Thyroid gland (tissue), 4 donors: ENCODE measurements around the gene STUB1. TPM values are rescaled to one million over a fixed set of nuclear protein-coding genes. Genes with fewer than 3 reads are reported as not detected.

ENCODE experiments used
- DNase-seq, 2 donors: peaks; one replicate each; pipeline ENCODE4 v3.0.0-alpha.2; 2019
- H3K27ac ChIP-seq, 3 donors: fragments of 200-600 bp; sonication (generic); 1 replicate in 2 of 3; 2 replicates in 1 of 3; pipeline ENCODE4 v1.5.1; 2016 to 2019; ENCODE audit warnings: mild to moderate bottlenecking in 1 of 3, moderate library complexity in 1 of 3
- H3K27me3 ChIP-seq: fragments of 200-600 bp; sonication (generic); one replicate; pipeline ENCODE4 v1.5.1; 2019
- H3K36me3 ChIP-seq, 2 donors: fragments of 200-600 bp; sonication (generic); one replicate each; pipeline ENCODE4 v1.5.1; 2016 to 2019
- H3K4me1 ChIP-seq, 2 donors: fragments of 200-600 bp; sonication (generic); one replicate each; pipeline ENCODE4 v1.5.1; 2017 to 2019
- H3K4me3 ChIP-seq, 3 donors: fragments of 200-600 bp; sonication (generic); replicated peaks in 1 of 3; 1 replicate in 2 of 3; 2 replicates in 1 of 3; pipeline ENCODE4 v1.5.1; 2016; ENCODE audit warnings: mild to moderate bottlenecking in 1 of 3
- H3K9me3 ChIP-seq: fragments of 200-600 bp; sonication (generic); one replicate; pipeline ENCODE4 v1.5.1; 2017
- POLR2A ChIP-seq, 2 donors: fragments of 450-650 bp; IDR thresholded peaks; one replicate each; pipeline ENCODE4 v1.6.1; 2017; ENCODE audit warnings: antibody characterized with exemption in 2 of 2, mild to moderate bottlenecking in 2 of 2, moderate library complexity in 1 of 2
- WGBS, 2 donors: methylation state at CpG; one replicate each; pipeline ENCODE4 v1.1.5; 2017; 5-methylcytosine and 5-hydroxymethylcytosine counted together
- intact Hi-C: fragments of 100-400 bp; cut with DNase I; formaldehyde crosslinking; loops from one replicate; pipeline ENCODE4 v1.15.1; 2023
- total RNA-seq, 4 donors: library from RNA; depleted of rRNA; stranded (reverse); fragments of >200 nt; gene quantifications; one replicate each; pipeline ENCODE4 v1.2.3, GENCODE V29; 2016
- TF ChIP-seq, protein P1 (sequence below), 6 experiments: fragments of 200-600 bp in 3 of 6; fragments of 450-650 bp in 3 of 6; sonication (generic) in 3 of 6; IDR thresholded peaks; one replicate each; pipeline ENCODE4 v1.5.1; 2016 to 2019; ENCODE audit warnings: antibody characterized with exemption in 6 of 6, mild to moderate bottlenecking in 2 of 6, inconsistent platforms in 1 of 6, moderate library complexity in 1 of 6

STUB1 gene
- total RNA-seq, 4 donors from 2014 or later: 134 to 206 (median 162) TPM

DNA sequence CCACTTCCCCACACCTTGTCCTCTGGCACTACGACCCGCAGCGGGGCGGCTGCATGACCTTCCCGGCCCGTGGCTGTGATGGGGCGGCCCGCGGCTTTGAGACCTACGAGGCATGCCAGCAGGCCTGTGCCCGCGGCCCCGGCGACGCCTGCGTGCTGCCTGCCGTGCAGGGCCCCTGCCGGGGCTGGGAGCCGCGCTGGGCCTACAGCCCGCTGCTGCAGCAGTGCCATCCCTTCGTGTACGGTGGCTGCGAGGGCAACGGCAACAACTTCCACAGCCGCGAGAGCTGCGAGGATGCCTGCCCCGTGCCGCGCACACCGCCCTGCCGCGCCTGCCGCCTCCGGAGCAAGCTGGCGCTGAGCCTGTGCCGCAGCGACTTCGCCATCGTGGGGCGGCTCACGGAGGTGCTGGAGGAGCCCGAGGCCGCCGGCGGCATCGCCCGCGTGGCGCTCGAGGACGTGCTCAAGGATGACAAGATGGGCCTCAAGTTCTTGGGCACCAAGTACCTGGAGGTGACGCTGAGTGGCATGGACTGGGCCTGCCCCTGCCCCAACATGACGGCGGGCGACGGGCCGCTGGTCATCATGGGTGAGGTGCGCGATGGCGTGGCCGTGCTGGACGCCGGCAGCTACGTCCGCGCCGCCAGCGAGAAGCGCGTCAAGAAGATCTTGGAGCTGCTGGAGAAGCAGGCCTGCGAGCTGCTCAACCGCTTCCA, 46.7 kb upstream of the STUB1 start:
- WGBS, 2 donors: 98% methylated on average over 44 to 62 of the region's 74 CpGs
- intact Hi-C loops: loop anchor here (5.0 kb wide), 1 partner anchor 41 kb away; the partner anchor contains the start of gene RAB40C
- peaks cover 19 to 33% of the 10 kb centered on the region in 2 donors for H3K4me1 ChIP-seq
- no peak for DNase-seq
- no peaks in the 10 kb centered on the region for H3K27me3 ChIP-seq
- H3K9me3 ChIP-seq: no peaks in the 10 kb centered on the region
- no peak for TF ChIP-seq POLR2A (IDR thresholded peaks at IDR 0.05)
- TF ChIP-seq, protein P1, sequence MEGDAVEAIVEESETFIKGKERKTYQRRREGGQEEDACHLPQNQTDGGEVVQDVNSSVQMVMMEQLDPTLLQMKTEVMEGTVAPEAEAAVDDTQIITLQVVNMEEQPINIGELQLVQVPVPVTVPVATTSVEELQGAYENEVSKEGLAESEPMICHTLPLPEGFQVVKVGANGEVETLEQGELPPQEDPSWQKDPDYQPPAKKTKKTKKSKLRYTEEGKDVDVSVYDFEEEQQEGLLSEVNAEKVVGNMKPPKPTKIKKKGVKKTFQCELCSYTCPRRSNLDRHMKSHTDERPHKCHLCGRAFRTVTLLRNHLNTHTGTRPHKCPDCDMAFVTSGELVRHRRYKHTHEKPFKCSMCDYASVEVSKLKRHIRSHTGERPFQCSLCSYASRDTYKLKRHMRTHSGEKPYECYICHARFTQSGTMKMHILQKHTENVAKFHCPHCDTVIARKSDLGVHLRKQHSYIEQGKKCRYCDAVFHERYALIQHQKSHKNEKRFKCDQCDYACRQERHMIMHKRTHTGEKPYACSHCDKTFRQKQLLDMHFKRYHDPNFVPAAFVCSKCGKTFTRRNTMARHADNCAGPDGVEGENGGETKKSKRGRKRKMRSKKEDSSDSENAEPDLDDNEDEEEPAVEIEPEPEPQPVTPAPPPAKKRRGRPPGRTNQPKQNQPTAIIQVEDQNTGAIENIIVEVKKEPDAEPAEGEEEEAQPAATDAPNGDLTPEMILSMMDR (IDR thresholded peaks at IDR 0.05): no peak
- H3K4me3 ChIP-seq: no peak overlapping the region
- peaks cover 0 to 8% of the 10 kb centered on the region in 2 donors for H3K36me3 ChIP-seq
- H3K27ac ChIP-seq: no peak overlapping the region

DNA sequence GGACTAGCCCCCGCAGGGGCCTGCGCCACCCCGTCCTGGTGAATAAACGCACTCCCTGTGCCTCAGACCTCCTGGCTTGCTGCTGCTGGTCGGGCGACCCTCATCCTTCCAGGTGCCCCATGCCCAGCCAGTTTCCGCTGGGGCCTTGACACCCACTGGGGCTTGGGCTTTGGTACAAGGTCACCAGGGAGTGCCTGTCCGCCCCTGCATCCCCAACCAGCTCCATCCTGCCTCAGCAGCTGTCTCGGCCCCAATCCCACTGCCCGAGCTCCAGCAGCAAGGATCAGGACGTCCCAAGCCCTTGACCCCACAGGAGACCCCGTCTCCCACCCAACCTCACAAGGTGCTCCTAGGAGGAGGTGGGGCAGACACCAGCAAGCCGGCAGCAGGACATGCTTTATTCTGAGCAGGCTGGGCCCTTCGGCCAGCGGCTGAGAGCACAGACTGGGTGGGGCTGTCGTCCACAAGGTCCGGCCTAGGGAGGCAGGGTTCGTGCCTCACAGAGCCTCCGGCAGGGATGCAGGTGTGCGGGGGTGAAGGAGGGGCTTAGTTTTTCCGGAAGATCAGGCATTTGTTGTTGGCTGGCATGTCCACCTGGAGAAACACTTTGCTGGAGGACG, 46.0 kb upstream of the STUB1 start:
- peaks cover 0 to 8% of the 10 kb centered on the region in 2 donors for H3K36me3 ChIP-seq
- H3K27me3 ChIP-seq: no peaks in the 10 kb centered on the region
- no peaks in the 10 kb centered on the region for H3K9me3 ChIP-seq
- H3K4me1 ChIP-seq: peaks cover 19 to 33% of the 10 kb centered on the region in 2 donors
- TF ChIP-seq, protein P1 (IDR thresholded peaks at IDR 0.05): no peak
- no peak for TF ChIP-seq POLR2A (IDR thresholded peaks at IDR 0.05)
- WGBS, 2 donors: 90 to 93% methylated on average over 5 to 21 of the region's 22 CpGs
- intact Hi-C loops: loop anchor here (5.0 kb wide), 1 partner anchor 42 kb away; the partner anchor contains the start of gene RAB40C
- DNase-seq: no peak
- no peak overlapping the region for H3K4me3 ChIP-seq
- no peak overlapping the region for H3K27ac ChIP-seq

DNA sequence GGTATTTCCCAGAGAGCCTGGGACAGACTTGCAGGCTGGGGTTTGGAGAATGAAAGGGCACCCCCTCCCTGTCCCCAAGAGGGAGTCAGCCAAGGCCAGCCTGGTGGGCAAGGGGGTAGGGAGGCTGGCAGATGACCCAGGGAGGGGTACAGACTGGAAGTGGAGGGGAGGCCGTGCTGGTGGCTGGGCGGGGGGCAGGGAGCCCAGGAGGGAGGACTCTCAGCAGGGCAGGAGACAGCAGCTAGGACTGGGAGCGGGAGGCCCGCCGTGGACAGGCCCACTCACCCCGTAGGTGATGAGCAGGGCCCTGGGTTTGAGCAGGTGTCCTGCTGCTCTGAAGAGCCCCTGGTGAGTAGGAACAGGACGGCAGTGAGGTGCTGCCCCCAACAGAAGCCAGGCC, 45.2 kb upstream of the STUB1 start:
- H3K27ac ChIP-seq: no peak overlapping the region
- peaks cover 19 to 33% of the 10 kb centered on the region in 2 donors for H3K4me1 ChIP-seq
- no peaks in the 10 kb centered on the region for H3K9me3 ChIP-seq
- 88 to 95% methylated on average over 4 to 6 of the region's 7 CpGs for WGBS, 2 donors
- TF ChIP-seq POLR2A (IDR thresholded peaks at IDR 0.05): no peak
- TF ChIP-seq, protein P1 (IDR thresholded peaks at IDR 0.05): no peak
- intact Hi-C loops: loop anchor here (5.0 kb wide), 1 partner anchor 43 kb away; the partner anchor contains the start of gene RAB40C
- no peak for DNase-seq
- no peaks in the 10 kb centered on the region for H3K27me3 ChIP-seq
- H3K36me3 ChIP-seq: peaks cover 0 to 8% of the 10 kb centered on the region in 2 donors
- H3K4me3 ChIP-seq: peak overlapping the region in 1 of 3 donors; percentile 96

DNA sequence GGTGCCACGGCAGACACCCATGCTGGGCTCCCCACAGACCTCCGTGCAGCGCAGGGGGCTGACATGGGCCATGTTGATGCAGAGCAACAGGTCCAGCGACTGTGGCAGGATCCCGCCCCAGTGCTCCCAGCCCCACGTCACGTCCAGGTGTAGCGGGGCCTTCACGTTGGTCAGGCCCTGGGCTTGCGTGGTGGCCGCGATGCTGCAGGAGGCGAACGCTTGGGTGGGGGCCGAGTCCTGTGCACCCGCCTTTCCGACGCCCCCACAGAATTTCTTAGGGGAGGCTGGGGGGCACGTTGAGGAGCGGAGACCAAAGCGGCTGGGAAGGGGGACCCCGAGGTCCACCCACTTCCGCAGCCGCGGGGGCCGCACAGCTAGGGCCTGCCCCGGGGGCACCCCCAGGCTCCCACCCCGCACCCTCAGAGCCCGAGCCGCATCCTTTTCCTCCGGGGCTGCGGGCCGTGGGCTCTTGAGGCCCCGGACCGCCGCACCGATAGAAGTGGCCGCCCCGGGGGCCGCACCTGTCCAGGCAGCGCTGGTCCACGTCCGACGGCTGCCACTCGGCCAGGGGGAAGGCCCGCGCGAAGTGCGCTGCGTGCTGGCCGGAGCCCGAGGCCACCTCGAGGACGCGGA, 44.5 kb upstream of the STUB1 start:
- peaks cover 18 to 27% of the 10 kb centered on the region in 2 donors for H3K4me1 ChIP-seq
- no peak for DNase-seq
- H3K27me3 ChIP-seq: no peaks in the 10 kb centered on the region
- no peak for TF ChIP-seq POLR2A (IDR thresholded peaks at IDR 0.05)
- TF ChIP-seq, protein P1 (IDR thresholded peaks at IDR 0.05): peak in 1 of 6 experiments; percentile 16
- peak overlapping the region in 2 of 3 donors; percentile 41 to 97 for H3K27ac ChIP-seq
- peak overlapping the region; percentile 27 to 96 (median 73) for H3K4me3 ChIP-seq
- no peaks in the 10 kb centered on the region for H3K9me3 ChIP-seq
- peaks cover 0 to 8% of the 10 kb centered on the region in 2 donors for H3K36me3 ChIP-seq
- WGBS, 2 donors: 40% methylated on average over 4 of the region's 55 CpGs; no CpG with 5 or more reads in 1 of the 2 donors
- intact Hi-C loops: no loop called here
